Erythroblast (primary cell): Measurements from ENCODE around the gene PXMP4.

Experiments
- GATA1 ChIP-seq: IDR thresholded peaks from 2 replicates; pipeline ENCODE4 v1.6.1; 2011; ENCODE audit warnings: low read depth, mild to moderate bottlenecking, control low read depth, low read length, moderate library complexity
- POLR2A ChIP-seq: IDR thresholded peaks from 2 replicates; pipeline ENCODE4 v1.6.1; 2011; ENCODE audit warnings: mild to moderate bottlenecking, low read length

DNA sequence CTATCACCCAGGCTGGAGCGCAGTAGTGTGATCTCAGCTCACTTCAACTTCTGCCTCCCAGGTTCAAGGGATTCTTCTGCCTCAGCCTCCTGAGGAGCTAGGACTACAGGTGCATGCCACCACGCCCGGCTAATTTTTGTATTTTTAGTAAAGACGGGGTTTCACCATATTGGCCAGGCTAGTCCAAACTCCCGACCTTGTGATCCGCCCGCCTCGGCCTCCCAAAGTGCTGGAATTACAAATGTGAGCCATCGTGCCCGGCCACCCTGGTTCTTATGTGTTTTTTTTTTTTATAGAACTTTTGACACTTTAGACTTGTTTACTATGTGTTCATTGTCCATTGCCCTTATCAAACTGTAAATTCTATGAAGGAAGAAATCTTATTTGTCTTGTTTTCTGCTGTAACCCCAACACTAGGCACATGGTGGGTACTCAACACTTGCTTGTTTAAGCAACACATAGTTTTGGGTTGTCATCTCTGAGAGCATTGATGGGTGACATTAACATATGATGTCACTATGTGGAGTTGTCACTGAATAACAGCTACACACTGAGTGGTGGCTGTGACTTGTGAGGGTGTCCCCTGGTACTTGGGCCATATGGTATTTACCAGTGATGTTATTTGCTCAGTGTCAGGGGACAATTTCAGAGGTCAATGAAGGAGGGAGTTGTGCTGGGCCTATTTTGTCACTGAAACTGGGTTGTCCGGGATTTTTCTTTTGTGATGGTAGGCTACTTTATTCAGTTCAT, 1.5 kb upstream of the PXMP4 start:
- no peak for TF ChIP-seq POLR2A
- TF ChIP-seq GATA1 = no peak
